Stimulated activated CD4-positive, alpha-beta T cell treated with anti-CD3 and anti-CD28 coated beads, TNF-alpha, amount 100 ng/mL, for 24 hours (primary cell): Measurements from ENCODE around the gene CTCF.
"Not testable (repeated sequence)": the region's sequence is repeated elsewhere in the genome, so short reads cannot be mapped to it uniquely, and the experiment has no call there.

ENCODE experiments used
- DNase-seq, 3 experiments: peaks; one replicate each; pipeline ENCODE4 v3.0.0-alpha.2; 2020; ENCODE audit warnings: low read depth in 3 of 3

CTCF gene

GRCh38 chr16:67562526-67562917 lies at the start of gene CTCF:
CTCF (plus strand) TSS chr16:67562526; CDS start chr16:67610833, 48,307 bp downstream.
- DNase-seq: peak; percentile 63 to 77 (median 67)

DNA sequence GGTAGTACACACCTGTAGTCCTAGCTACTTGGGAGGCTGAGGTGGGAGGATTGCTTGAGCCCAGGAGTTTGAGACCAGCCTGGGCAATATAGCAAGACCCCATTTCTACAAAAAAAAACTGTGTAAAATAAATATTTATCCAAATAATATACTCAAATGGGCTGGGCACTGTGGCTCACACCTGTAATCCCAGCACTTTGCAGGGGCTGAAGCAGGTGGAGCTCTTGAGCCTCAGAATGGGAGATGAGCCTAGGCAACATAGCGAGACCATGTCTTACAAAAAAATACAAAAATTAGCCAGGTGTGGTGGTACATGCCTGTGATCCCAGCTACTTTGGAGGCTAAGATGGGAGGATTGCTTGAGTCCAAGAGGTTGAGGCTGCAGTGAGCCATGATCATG lies 48.4 kb upstream of the CTCF start:
- not testable (repeated sequence) for DNase-seq

DNA sequence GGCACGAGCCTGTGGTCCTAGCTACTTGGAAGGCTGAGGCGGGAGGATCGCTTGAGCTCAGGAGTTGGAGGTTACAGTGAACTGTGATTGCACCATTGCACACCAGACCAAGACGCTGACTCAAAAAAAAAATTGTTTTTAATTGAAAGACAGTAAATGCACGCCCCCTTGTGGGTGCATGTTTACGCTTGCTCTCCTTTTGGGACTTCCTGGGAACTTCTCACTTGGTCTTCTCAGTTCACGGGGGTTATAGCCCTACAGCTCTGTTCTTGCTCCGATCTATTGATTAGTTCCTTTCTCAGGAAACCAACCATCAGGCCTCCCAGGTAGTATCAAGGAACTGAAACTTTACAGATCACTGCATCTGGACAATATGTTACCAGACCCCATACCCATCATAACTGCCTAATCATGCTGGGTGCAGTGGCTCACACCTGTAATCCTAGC lies 47.9 kb upstream of the CTCF start:
- peak; percentile 58 to 78 (median 66) for DNase-seq

DNA sequence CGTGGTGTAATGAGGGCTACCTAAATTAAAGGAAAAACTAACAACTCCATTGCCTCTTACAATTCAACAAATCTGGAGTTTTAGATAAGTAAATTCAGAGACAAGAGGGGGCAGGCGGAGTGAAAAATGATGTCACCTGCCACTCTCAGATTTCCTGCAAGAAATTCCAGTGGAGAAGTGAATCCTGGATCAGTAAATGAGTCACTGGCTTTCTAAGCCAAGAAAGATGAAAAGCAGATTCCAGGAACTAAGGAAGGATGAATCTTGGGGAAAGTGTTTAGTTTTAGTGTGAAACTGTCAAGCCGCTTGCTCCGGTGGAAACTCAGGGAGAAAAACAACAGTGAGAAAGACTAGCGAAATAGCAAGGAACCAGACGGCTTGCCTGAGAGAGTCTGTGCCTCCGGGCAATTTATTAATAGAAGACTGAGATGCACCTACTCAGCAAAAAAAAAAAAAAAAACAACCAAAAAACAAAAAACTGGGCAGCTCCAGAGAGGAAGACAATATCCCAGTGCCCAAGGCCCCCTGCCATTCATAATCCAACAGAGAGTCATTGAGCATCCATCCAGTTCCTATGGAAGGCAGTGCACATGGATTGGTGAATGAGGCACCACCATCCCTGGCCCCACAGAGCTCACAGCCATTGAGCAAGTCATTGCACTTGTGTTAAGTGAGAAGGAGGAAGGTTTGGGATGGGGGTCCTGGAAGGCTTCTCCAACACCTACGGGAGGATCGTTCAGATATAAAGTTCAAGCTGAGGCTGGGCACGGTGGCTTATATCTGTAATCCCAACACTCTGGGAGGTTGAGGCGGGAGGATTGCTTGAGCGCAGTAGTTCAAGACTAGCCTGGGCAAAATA lies 45.8 kb upstream of the CTCF start:
- no peak for DNase-seq

DNA sequence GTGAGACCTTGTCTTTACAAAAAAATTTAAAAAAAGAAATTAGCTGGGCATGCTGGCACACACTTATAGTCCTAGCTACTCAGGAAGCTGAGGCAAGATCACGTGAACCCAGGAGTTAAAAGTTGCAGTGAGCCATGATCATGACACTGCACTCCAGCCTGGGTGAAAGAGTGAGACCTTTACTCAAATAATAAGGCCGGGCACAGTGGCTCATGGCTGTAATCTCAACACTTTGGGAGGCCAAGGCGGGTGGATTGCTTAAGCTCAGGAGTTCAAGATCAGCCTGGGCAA lies 45.2 kb upstream of the CTCF start:
- DNase-seq: no peak

DNA sequence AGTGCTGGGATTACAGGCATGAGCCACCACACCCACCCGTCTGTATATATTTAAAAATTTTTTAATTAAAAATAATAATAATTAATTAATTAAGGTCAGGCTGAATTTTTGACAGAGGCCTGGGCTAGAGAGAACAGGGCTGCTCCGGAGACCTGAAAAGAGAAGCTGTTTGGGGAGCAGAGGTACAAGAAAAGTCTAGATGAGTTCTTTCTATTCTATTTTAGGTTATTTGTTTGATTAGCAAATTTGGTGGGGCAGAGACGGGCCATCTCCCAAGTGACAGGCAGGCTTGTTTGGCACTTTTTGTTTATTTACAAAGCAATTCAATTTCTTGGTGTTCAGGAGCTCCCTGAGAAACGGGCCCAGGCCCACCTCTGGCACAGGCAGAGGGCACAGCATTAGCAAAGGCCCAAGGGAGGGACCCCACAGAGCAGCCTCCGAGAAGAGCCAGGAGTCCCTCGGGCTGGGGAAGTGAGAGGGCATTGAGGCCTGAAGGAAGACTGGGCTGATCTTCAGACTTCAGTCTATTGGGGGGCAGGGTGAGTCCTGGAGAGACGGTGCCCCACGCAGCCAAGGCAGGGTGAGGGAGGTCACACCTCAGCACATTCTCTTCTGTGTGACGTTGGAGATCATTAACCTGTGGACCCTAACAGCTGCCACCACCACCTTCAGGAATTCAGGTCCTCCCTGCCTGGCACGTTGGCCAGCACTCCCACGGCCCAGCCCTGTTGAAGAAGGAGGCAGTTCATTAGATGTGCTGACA lies 44.5 kb upstream of the CTCF start:
- no peak for DNase-seq

- no peak for DNase-seq
Observed at GRCh38 chr16:67518676-67519075, 43.6 kb upstream of the CTCF start.

GRCh38 chr16:67519242-67519641 lies 43.1 kb upstream of the CTCF start:
- DNase-seq: no peak

DNA sequence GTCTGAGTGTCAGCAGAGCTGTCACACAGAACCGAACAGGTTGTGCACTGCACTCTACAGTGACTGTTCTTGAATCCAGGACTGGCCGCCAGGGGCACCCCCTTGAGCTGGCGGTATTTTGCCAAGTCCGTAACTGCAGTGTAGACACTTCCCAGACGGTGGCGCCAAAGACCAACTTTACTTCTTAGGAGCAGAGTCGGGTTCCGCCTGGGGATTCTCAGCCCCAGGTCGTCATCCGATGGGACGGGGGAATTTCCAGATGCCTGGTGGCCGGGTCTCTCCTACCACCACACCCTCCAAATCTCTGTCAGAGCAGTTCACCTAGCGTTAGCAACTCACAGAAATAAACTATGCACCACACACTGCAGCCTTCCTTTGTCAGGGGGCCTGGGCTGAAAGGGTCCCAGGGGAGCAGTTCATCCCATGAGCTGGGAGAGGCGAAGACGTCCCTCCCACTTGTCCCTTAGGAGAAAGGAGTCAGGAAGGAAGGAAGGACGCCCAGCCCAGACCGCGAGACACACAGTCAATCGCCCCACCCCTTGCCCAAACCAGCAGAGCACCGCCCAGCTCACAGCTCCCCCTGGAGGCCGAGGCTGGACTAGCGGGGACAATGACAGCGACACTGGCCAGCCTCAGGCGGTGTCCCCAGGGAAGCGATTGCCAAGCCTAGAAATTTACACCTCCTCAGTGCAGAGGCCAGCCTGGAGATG lies 41.1 kb upstream of the CTCF start:
- DNase-seq: peak; percentile 94 to 99 (median 97)

- DNase-seq: no peak
Observed at GRCh38 chr16:67525176-67525860, 37.0 kb upstream of the CTCF start.

DNA sequence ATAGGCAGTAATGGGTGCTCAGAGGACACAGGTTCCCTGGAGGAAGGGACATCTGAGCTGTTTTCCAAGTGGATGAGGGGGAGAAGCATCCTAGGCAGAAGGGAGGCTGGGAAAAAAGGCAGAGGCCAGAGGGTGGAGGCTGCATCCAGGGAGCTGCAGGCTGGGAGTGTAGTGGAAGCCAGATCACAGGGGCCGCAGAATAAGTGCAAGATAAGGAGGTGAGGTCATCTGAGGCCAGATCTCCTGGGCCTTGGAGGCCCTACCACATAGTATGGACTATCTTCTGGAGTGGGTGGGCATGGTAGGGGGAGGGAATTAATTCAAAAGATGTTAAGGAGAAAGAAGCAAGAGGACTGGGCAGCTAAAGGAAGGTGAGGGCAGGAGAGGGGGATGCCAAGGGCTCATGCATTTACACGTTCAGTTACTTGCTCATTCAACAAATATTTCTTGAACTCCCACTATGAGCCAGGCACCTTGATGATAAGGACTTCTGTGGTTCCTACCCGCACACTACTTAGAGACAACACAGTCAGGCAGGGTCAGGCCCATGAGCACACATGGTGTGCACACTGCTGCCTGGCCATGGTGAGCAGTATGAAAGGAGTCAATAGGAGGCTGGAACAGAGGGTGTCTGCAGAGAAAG lies 36.1 kb upstream of the CTCF start:
- no peak for DNase-seq

DNA sequence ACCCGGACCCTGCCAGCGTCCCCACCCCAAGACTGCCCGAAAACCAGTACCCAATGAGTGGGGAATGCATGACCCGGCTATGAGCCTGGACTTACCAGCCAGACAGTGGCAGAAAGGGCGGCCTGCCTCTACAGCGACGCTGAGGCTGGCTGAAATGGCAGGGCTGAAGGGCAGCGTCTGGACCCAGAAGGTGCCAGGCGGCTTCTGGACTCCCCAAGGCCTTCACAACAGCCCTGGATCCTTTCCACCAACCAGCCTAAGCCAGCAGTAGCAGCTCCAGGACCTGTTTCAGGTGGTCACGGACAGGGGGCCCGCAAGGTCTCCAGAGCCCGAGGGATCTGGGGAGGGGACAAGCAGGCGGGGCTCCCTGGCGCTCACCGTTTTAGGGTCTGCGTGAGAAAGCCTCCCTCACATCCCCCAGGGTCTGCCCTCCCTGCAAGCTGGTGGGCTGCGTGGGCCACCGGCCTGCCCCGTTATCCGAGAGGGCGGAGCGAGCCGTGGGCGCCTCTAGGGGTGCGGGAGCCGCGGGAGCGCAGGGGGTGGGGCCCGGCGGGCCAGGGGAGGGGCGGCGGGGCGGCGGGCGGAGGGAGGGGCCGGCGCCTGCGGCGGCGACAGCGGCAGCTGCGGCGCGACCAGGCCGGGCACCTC lies 34.0 kb upstream of the CTCF start, which contains the start of gene RIPOR1:
Gene RIPOR1 (plus strand): TSS at position 608 of the 648 bp plus-strand sequence. CDS start 9,618 bp downstream, outside the sequence.
- peak in 1 of 3 experiments; percentile 54 for DNase-seq

GRCh38 chr16:67528870-67529581 lies 33.3 kb upstream of the CTCF start:
- peak in 1 of 3 experiments; percentile 25 for DNase-seq

GRCh38 chr16:67529582-67530012 lies 32.7 kb upstream of the CTCF start:
- no peak for DNase-seq

GRCh38 chr16:67530013-67530939 lies 32.0 kb upstream of the CTCF start:
- no peak for DNase-seq

- DNase-seq: no peak
Observed at GRCh38 chr16:67531247-67531646, 31.1 kb upstream of the CTCF start.

- no peak for DNase-seq
Observed at GRCh38 chr16:67533024-67533560, 29.2 kb upstream of the CTCF start.

DNA sequence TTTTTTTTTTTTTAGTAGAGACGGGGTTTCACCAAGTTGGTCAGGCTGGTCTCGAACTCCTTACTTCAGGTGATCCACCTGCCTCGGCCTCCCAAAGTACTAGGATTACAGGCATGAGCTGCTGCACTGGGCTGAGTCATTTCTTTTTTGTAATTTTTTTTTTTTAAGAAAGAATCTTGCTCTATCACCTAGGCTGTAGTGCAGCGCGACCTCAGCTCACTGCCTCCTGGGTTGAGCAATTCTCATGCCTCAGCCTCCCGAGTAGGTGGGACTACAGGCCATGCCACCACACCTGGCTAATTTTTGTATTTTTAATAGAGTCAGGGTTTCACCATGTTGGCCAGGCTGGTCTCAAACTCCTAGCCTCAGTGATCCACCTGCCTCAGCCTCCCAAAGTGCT lies 28.3 kb upstream of the CTCF start:
- DNase-seq: not testable (repeated sequence)
